Right atrium auricular region (tissue), 2 donors: ENCODE data around the gene CEP112. TPM values are rescaled to one million over a fixed set of nuclear protein-coding genes. Genes with fewer than 3 reads are reported as not detected.

Source experiments
- DNase-seq: peaks from one replicate; pipeline ENCODE4 v3.0.0-alpha.2; 2019; ENCODE audit warnings: low spot score
- H3K27ac ChIP-seq, 2 donors: fragments of 200-600 bp; sonication (generic); 1 replicate in 1 of 2; 2 replicates in 1 of 2; pipeline ENCODE4 v1.5.1; 2016 to 2019
- H3K27me3 ChIP-seq, 2 donors: fragments of 200-600 bp; sonication (generic); one replicate each; pipeline versions ENCODE4 v1.5.1 to v1.6.0; 2017 to 2019
- H3K36me3 ChIP-seq: fragments of 200-600 bp; sonication (generic); one replicate; pipeline ENCODE4 v1.5.1; 2016
- H3K4me1 ChIP-seq, 2 donors: fragments of 200-600 bp; sonication (generic); one replicate each; pipeline versions ENCODE4 v1.5.1 to v1.6.0; 2017 to 2019
- H3K4me3 ChIP-seq, 2 donors: fragments of 200-600 bp; sonication (generic); 1 replicate in 1 of 2; 2 replicates in 1 of 2; pipeline ENCODE4 v1.5.1; 2017 to 2019; ENCODE audit warnings: mild to moderate bottlenecking in 1 of 2, moderate library complexity in 1 of 2
- H3K9me3 ChIP-seq, 2 donors: fragments of 200-600 bp; sonication (generic); one replicate each; pipeline ENCODE4 v1.5.1; 2019
- CTCF ChIP-seq, 2 donors: fragments of 200-600 bp; sonication (generic); IDR thresholded peaks; one replicate each; pipeline ENCODE4 v1.5.1; 2019; ENCODE audit warnings: antibody characterized with exemption in 2 of 2
- total RNA-seq, 2 donors: library from RNA; depleted of rRNA; stranded (reverse); fragments of >200 nt; gene quantifications; one replicate each; pipeline ENCODE4 v1.1.0, GENCODE V29; 2016

The CEP112 gene
- total RNA-seq, 2 donors from 2014 or later, result 8.1 to 11.2 TPM

- H3K4me3 ChIP-seq, result no peak overlapping the region
- H3K27me3 ChIP-seq, result no peaks in the 10 kb centered on the region
- no peak for DNase-seq
- no peak for TF ChIP-seq CTCF (IDR thresholded peaks at IDR 0.05)
- H3K9me3 ChIP-seq, result no peaks in the 10 kb centered on the region
- no peaks in the 10 kb centered on the region for H3K36me3 ChIP-seq
- H3K4me1 ChIP-seq, result no peaks in the 10 kb centered on the region
- H3K27ac ChIP-seq, result no peak overlapping the region
Measured at GRCh38 chr17:65656390-65657250, 535.3 kb downstream of the CEP112 start.

GRCh38 chr17:65655706-65656105 lies 536.2 kb downstream of the CEP112 start:
- no peaks in the 10 kb centered on the region for H3K4me1 ChIP-seq
- TF ChIP-seq CTCF (IDR thresholded peaks at IDR 0.05), result no peak
- no peaks in the 10 kb centered on the region for H3K27me3 ChIP-seq
- H3K9me3 ChIP-seq, result no peaks in the 10 kb centered on the region
- no peak overlapping the region for H3K4me3 ChIP-seq
- no peak for DNase-seq
- no peaks in the 10 kb centered on the region for H3K36me3 ChIP-seq
- H3K27ac ChIP-seq, result no peak overlapping the region

GRCh38 chr17:65644545-65644944 lies 547.4 kb downstream of the CEP112 start:
- Histone ChIP-seq H3K4me3 (no peak overlapping the region), H3K27me3 (no peaks in the 10 kb centered on the region), H3K4me1 (no peaks in the 10 kb centered on the region), H3K27ac (no peak overlapping the region), H3K9me3 (peaks cover 0 to 19% of the 10 kb centered on the region in 2 donors), H3K36me3 (no peaks in the 10 kb centered on the region)
- no peak for DNase-seq
- TF ChIP-seq CTCF (IDR thresholded peaks at IDR 0.05), result no peak

GRCh38 chr17:65638221-65638975 lies 553.5 kb downstream of the CEP112 start:
- H3K4me3 ChIP-seq, result no peak overlapping the region
- H3K4me1 ChIP-seq, result no peaks in the 10 kb centered on the region
- H3K27me3 ChIP-seq, result no peaks in the 10 kb centered on the region
- no peaks in the 10 kb centered on the region for H3K36me3 ChIP-seq
- TF ChIP-seq CTCF (IDR thresholded peaks at IDR 0.05), result no peak
- no peaks in the 10 kb centered on the region for H3K9me3 ChIP-seq
- no peak for DNase-seq
- H3K27ac ChIP-seq, result no peak overlapping the region

GRCh38 chr17:65637786-65638185 lies 554.1 kb downstream of the CEP112 start:
- no peak for DNase-seq
- H3K27me3 ChIP-seq, result no peaks in the 10 kb centered on the region
- no peak overlapping the region for H3K4me3 ChIP-seq
- H3K27ac ChIP-seq, result no peak overlapping the region
- H3K36me3 ChIP-seq, result no peaks in the 10 kb centered on the region
- H3K4me1 ChIP-seq, result no peaks in the 10 kb centered on the region
- no peaks in the 10 kb centered on the region for H3K9me3 ChIP-seq
- no peak for TF ChIP-seq CTCF (IDR thresholded peaks at IDR 0.05)
